IMR-90 (cell line): ENCODE data around the gene SRCIN1. TPM values are rescaled to one million over a fixed set of nuclear protein-coding genes. Genes with fewer than 3 reads are reported as not detected.
"Not testable (repeated sequence)": the region's sequence is repeated elsewhere in the genome, so short reads cannot be mapped to it uniquely, and the experiment has no call there.

ENCODE experiments used
- ATAC-seq: fragments of 200-7000 bp; cut with Tn5 transposase; 2 replicates; pipeline ENCODE4 v1.9.1; 2020; ENCODE audit warnings: low read depth, mild to moderate bottlenecking, moderate library complexity
- BruUV-seq: library from RNA; stranded (reverse); fragments of 400-500 nt; replicated peaks from 2 replicates; lab custom pipeline; 2021; lab: Mats Ljungman, UMichigan
- CTCF ChIA-PET: fragments of 300-600 bp; formaldehyde crosslinking; extraction: SDS; loops from one replicate; lab custom pipeline; 2021; ENCODE audit warnings: antibody characterized with exemption; lab: Yijun Ruan, JAX
- POLR2A ChIA-PET: fragments of 300-600 bp; sonication (Branson Sonifier 250); formaldehyde crosslinking; loops from one replicate; lab custom pipeline; 2022; ENCODE audit warnings: antibody characterized with exemption; ENCODE audit not compliant: unreplicated experiment; lab: Charles Lee
- DNase-seq: peaks from one replicate; pipeline ENCODE4 v3.0.0; 2013
- H2AFZ ChIP-seq: replicated peaks from 2 replicates; pipeline ENCODE3; 2013; ENCODE audit warnings: low read length, mild to moderate bottlenecking; ENCODE audit not compliant: poor library complexity
- H2AK5ac ChIP-seq: 2 replicates; pipeline ENCODE4 v1.6.1; 2013; ENCODE audit warnings: low read depth, low read length, inconsistent platforms
- H2AK9ac ChIP-seq: replicated peaks from 2 replicates; pipeline ENCODE3; 2013; ENCODE audit warnings: mild to moderate bottlenecking, low read depth, low read length, moderate library complexity; ENCODE audit not compliant: poor library complexity
- H2BK120ac ChIP-seq: 2 replicates; pipeline ENCODE4 v1.6.1; 2013; ENCODE audit warnings: low read depth, low read length, inconsistent platforms
- H2BK15ac ChIP-seq: 3 replicates; pipeline ENCODE4 v1.6.1; 2013; ENCODE audit warnings: low read depth, low read length, inconsistent platforms
- H2BK20ac ChIP-seq: 2 replicates; pipeline ENCODE4 v1.6.1; 2013; ENCODE audit warnings: low read depth, mild to moderate bottlenecking, inconsistent platforms, low read length, moderate library complexity
- H2BK5ac ChIP-seq: 2 replicates; pipeline ENCODE4 v1.6.1; 2013; ENCODE audit warnings: mild to moderate bottlenecking, low read depth, low read length, inconsistent platforms; ENCODE audit not compliant: poor library complexity, severe bottlenecking
- H3K14ac ChIP-seq: replicated peaks from 2 replicates; pipeline ENCODE4 v1.6.1; 2013; ENCODE audit warnings: low read depth, low read length, inconsistent platforms
- H3K18ac ChIP-seq: 2 replicates; pipeline ENCODE4 v1.6.1; 2013; ENCODE audit warnings: low read depth, low read length, control low read depth
- H3K23ac ChIP-seq: 2 replicates; pipeline ENCODE4 v1.6.1; 2013; ENCODE audit warnings: low read depth, low read length, inconsistent platforms
- H3K27ac ChIP-seq: 2 replicates; pipeline ENCODE4 v1.5.1; 2013; ENCODE audit warnings: mild to moderate bottlenecking, control low read depth, low read length; ENCODE audit not compliant: insufficient read depth
- H3K27me3 ChIP-seq: 2 replicates; pipeline ENCODE4 v1.6.1; 2013; ENCODE audit warnings: low read length; ENCODE audit not compliant: control insufficient read depth, insufficient read depth
- H3K36me3 ChIP-seq: 2 replicates; pipeline ENCODE4 v1.6.1; 2013; ENCODE audit warnings: low read length, mixed read lengths; ENCODE audit not compliant: control insufficient read depth, insufficient read depth
- H3K4ac ChIP-seq: 2 replicates; pipeline ENCODE4 v1.6.1; 2013; ENCODE audit warnings: low read depth, low read length, inconsistent platforms
- H3K4me1 ChIP-seq: 2 replicates; pipeline ENCODE4 v1.6.1; 2013; ENCODE audit warnings: low read length, mixed read lengths; ENCODE audit not compliant: control insufficient read depth, insufficient read depth
- H3K4me2 ChIP-seq: 2 replicates; pipeline ENCODE4 v1.6.1; 2013; ENCODE audit warnings: low read depth, mild to moderate bottlenecking, control low read depth, low read length, moderate library complexity
- H3K4me3 ChIP-seq: 2 replicates; pipeline ENCODE4 v1.5.1; 2013; ENCODE audit warnings: low read depth, mild to moderate bottlenecking, control low read depth, low read length, moderate library complexity; ENCODE audit not compliant: insufficient read depth
- H3K56ac ChIP-seq: 2 replicates; pipeline ENCODE4 v1.6.1; 2013; ENCODE audit warnings: low read length, inconsistent platforms; ENCODE audit not compliant: insufficient read depth; ENCODE audit errors: extremely low read depth
- H3K79me1 ChIP-seq, 2 experiments: 2 replicates each; pipeline ENCODE4 v1.6.1; 2013; ENCODE audit warnings: low read length in 2 of 2, inconsistent platforms in 1 of 2, low read depth in 1 of 2
- H3K9ac ChIP-seq: 2 replicates; pipeline ENCODE4 v1.6.1; 2013; ENCODE audit warnings: low read depth, low read length, control low read depth
- H3K9me1 ChIP-seq: 2 replicates; pipeline ENCODE4 v1.6.1; 2013; ENCODE audit warnings: low read length, inconsistent platforms; ENCODE audit not compliant: insufficient read depth
- H3K9me3 ChIP-seq: 2 replicates; pipeline ENCODE4 v1.6.1; 2013; ENCODE audit warnings: low read length; ENCODE audit not compliant: control insufficient read depth, insufficient read depth
- H4K20me1 ChIP-seq: 2 replicates; pipeline ENCODE4 v1.6.1; 2013; ENCODE audit warnings: low read length, inconsistent platforms; ENCODE audit not compliant: insufficient read depth
- H4K5ac ChIP-seq: 2 replicates; pipeline ENCODE4 v1.6.1; 2013; ENCODE audit warnings: mild to moderate bottlenecking, low read depth, low read length, control low read depth
- H4K8ac ChIP-seq, 2 experiments: 2 replicates each; pipeline ENCODE4 v1.6.1; 2013; ENCODE audit warnings: low read depth in 2 of 2, low read length in 2 of 2, control low read depth in 1 of 2, inconsistent platforms in 1 of 2
- H4K91ac ChIP-seq: 2 replicates; pipeline ENCODE4 v1.6.1; 2013; ENCODE audit warnings: low read depth, low read length, inconsistent platforms; ENCODE audit not compliant: insufficient read depth
- WGBS, 2 experiments: methylation state at CpG; one replicate each; pipeline versions ENCODE4 v1.1.5 to v1.1.7; 2013; ENCODE audit warnings: missing lambda C conversion rate in 2 of 2; ENCODE audit not compliant: insufficient read length in 1 of 2; ENCODE audit errors: extremely low coverage in 2 of 2; 5-methylcytosine and 5-hydroxymethylcytosine counted together
- dilution Hi-C: fragments of 300-500 bp; cut with HindIII; formaldehyde crosslinking; loops from one replicate; pipeline ENCODE4 v1.14.3; 2018; ENCODE audit warnings: low sequenced_read_pairs; ENCODE audit not compliant: unreplicated experiment
- in situ Hi-C: fragments of 300-500 bp; cut with MboI; formaldehyde crosslinking; loops from 3 replicates; pipeline ENCODE4 v1.14.3; 2019; ENCODE audit warnings: low sequenced_read_pairs, inconsistent platforms, mixed read lengths
- intact Hi-C: fragments of 100-400 bp; cut with micrococcal nuclease; formaldehyde crosslinking; loops from 2 replicates; pipeline ENCODE4 v1.10.0; 2022
- polyA plus RNA-seq, 3 experiments: library from polyadenylated mRNA; depleted of rRNA; stranded (reverse); fragments of >200 nt; gene quantifications; 2 replicates each; pipeline ENCODE4 v1.2.3, GENCODE V29; 2012; ENCODE audit warnings: low replicate concordance in 1 of 3
- total RNA-seq: library from RNA; depleted of rRNA; stranded (reverse); fragments of >200 nt; gene quantifications from 2 replicates; pipeline ENCODE4 v1.2.3, GENCODE V29; 2012

Gene SRCIN1
- total and polyA plus RNA-seq, 2 of the 4 experiments (the other 2 are of a cell fraction): not detected

GRCh38 chr17:38499230-38499629 lies 106.5 kb downstream of the SRCIN1 start:
- H3K4me3 ChIP-seq, H3K56ac ChIP-seq, H4K5ac ChIP-seq, H4K20me1 ChIP-seq, H2AFZ ChIP-seq, H2BK15ac ChIP-seq, H2AK9ac ChIP-seq, DNase-seq, H4K91ac ChIP-seq, H2BK120ac ChIP-seq, intact Hi-C loops, H3K18ac ChIP-seq, CTCF ChIA-PET, H3K9ac ChIP-seq, H3K27me3 ChIP-seq, H3K23ac ChIP-seq, H3K4me1 ChIP-seq, H4K8ac ChIP-seq, H2AK5ac ChIP-seq, ATAC-seq, H2BK20ac ChIP-seq, H3K14ac ChIP-seq, POLR2A ChIA-PET, H3K9me1 ChIP-seq, H3K4ac ChIP-seq, H2BK5ac ChIP-seq, BruUV-seq, H3K27ac ChIP-seq, dilution Hi-C loops, H3K4me2 ChIP-seq, H3K9me3 ChIP-seq: not testable (repeated sequence)
- in situ Hi-C loops: loop anchor here (25.0 kb wide), 1 partner anchor 137 kb away; the partner anchor contains the start of gene SOCS7
- Histone ChIP-seq H3K36me3 (peaks cover 68% of the 10 kb centered on the region), H3K79me1 (peaks cover 4 to 12% of the 10 kb centered on the region in 2 experiments; a peak in 3 of 4 replicates)
- WGBS, 2 experiments: no CpG with 5 or more reads among the region's 10 CpGs
